ENCODE data around the gene RALGDS.

The RALGDS gene

DNA sequence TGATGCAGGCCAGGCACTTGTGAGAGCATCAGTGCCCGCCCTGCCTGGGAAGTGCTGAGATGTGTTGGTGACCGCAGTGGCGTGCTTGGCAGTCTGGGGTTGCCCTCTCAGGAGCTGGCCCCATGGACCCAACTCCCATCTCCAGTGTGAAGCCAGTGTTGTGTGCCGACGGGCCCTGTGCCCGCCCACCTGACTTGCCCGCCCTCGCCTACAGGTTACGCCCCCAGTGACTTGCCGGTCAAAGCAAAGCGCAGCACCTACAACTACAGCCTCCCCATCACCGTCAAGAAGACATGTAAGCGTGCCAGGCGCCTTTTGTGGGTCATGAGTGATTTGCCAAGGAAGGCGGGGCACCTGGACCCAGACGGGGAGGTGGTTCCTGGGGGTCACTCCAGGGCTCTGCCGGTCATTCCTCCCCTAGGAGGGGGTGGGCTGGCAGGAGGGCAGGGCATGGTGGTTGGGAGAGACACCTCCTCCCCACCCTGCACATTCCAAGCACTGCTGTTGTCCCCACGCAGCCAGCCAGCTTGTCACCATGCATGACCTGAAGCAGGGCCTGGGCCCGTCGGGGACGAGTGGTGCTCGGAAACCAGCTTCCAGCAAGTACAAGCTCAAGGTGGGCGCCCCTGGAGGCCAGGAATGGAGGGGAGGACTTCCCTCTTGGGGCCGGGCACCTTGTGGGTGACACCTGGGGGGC lies 66.7 kb downstream of the RALGDS start:
- no peak for DNase-seq (ENCODE audit: low read depth in 2 of 2)

DNA sequence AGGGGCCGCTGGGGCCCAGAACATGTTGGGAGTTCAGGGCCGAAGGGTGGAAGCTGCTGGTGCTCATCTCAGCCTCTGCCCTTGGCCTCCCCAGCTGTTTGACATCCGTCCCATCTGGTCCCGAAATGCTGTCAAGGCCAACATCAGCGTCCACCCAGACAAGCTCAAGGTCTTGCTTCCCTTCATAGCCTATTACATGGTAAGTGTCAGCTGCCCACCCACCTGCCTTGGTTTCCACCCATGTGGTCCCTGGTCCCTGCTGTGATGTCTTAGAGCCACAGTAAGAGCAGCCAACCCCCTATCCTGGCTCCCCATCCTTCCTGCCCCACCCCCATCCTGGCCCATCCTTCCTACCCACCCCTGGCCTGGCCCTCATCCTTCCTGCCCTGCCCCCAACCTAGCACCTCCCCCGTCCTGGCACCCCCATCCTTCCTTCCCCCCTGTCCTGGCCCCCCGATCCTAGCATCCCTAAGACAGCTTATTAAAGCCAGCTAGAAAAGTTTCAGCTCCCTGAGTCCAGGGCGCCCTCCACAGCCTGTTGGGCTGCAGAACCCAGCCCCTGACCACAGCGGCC lies 69.0 kb downstream of the RALGDS start:
- DNase-seq (ENCODE audit: low read depth in 2 of 2): no peak

DNA sequence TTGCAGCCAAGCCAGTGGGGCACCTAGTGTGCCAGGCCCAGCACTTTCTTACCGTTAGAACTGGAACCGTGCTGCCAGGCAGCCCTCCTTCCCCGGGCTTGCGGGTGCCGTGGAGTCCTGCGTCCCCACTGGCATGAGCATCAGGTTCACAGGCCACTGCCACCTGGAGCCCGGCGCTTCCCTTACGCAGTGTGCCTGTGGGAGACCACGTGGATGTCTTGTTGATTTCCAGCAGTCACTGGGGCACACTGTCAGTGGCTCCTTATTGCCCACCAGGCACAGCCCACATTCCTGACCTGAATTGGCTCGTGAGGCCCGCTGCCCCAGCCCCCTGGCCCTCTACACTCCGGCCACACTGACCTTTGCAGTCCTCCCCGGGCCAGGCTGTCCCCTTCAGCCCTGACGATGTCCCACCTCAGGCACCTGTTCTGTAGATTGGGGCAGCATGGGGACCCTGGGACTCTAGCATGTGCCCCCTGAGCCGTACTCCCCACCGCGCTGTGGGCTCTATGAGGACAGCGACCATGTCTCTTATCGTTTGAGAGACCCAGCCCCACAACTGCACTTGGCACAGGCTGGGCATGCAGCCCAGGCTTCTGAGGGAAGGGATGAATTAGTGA lies 69.6 kb downstream of the RALGDS start:
- no peak for DNase-seq (ENCODE audit: low read depth in 2 of 2)

DNA sequence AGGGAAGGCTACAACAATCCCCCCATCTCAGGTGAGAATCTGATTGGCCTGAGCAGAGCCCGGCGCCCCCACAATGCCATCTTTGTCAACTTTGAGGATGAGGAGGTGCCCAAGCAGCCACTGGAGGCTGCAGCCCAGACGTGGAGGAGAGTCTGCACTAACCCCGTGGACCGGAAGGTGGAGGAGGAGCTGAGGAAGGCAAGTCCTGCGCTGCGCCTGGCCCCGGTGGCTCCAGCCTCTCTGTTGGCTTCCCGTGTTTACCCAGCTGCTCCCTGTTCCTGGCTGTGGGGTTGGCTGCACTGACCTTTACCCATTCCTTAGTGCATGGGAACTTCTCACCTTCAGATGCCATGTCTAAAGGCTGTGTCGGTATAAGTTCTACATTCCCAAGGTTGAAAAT lies 70.3 kb downstream of the RALGDS start:
- DNase-seq (ENCODE audit: low read depth in 2 of 2): no peak

DNA sequence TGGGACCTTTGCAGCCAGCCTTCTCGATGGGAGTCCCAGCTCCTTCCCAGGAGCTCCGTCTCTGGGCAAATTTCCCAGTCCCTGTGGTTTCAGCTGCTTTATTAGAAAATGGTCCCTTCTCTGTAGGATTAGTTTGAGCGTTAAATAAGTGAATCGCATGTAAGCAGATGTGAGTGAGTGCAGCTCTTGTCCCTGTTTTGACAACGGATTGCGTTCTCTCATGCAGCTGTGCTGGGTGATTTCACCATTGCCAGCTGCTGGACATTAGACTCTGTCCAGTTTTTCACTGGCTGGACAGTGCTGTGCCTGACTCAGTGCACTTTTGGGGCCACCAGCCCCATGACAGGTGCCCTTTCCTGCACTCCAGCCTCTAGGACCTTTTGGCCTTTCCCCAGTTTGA lies 70.9 kb downstream of the RALGDS start:
- peak; percentile 16 to 26 for DNase-seq (ENCODE audit: low read depth in 2 of 2)

DNA sequence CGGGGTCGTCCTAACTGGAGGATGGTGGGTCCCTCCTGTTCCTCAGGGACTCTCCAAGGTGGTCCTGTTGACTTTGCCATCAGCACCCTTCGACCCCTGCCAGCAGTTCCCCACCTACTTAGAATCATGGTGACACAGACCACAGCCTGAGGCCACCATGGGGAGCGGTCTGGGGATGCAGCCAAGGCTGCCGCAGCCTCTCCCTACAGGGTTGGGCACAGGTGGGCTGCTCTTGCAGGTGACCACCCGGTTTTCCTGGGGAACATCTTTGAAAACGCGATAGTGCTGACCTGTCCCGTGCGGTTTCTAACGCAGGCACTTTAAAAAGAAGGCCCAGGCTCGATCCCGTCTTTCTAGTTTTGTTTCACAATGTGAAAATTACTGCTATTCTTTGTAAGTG lies 72.0 kb downstream of the RALGDS start:
- no peak for DNase-seq (ENCODE audit: low read depth in 2 of 2)

DNA sequence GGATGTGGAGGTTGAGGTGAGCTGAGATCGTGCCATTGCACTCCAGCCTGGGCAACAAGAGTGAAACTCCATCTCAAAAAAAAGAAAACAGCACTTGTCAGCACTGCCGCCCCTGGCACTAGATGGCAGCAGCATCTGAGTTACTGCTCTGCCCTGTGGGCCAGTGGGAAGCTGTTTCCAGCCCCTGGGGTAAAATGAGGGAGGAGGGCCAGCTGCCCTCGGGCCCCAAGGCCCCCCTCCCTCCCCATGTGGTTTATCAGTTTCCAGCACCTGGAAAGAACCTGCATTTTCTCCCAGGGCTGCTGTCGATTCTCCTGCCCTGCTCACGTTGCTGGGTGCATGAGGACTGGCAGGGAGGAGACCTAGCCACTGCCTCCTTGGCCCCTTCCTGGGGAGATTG lies 72.4 kb downstream of the RALGDS start:
- DNase-seq (ENCODE audit: low read depth in 2 of 2): no peak
